ENCODE measurements around the gene UBE2E3.

UBE2E3 gene

GRCh38 chr2:180990337-180990736 is 9.9 kb downstream of the UBE2E3 start:
- Histone ChIP-seq H3K4me2 (ENCODE audit: low read length) (no peak overlapping the region), H4K91ac (ENCODE audit: low read depth, low read length) (no peak overlapping the region), H2BK5ac (ENCODE audit: low read depth, low read length, poor library complexity) (no peak overlapping the region), H3K23ac (ENCODE audit: low read length) (no peak overlapping the region), H3K27me3 (ENCODE audit: insufficient read depth, low read length) (no peaks in the 10 kb centered on the region), H3K79me2 (ENCODE audit: control insufficient read depth, insufficient read depth, low read length, poor library complexity) (no peaks in the 10 kb centered on the region), H3K14ac (ENCODE audit: low read length) (no peak overlapping the region), H3K4ac (ENCODE audit: low read depth, low read length) (no peak overlapping the region), H3K18ac (ENCODE audit: low read length) (no peak overlapping the region), H2AK5ac (ENCODE audit: low read length) (no peak overlapping the region), H3K79me1 (ENCODE audit: low read length) (no peaks in the 10 kb centered on the region), H3K9me3 (ENCODE audit: insufficient read depth, low read depth, low read length) (no peaks in the 10 kb centered on the region), H4K8ac (ENCODE audit: low read depth, low read length) (no peak overlapping the region), H3K4me1 (ENCODE audit: control insufficient read depth in 1 of 2, insufficient read depth in 2 of 2, low read length in 2 of 2) (no peaks in the 10 kb centered on the region), H3K27ac (ENCODE audit: low read depth, low read length) (no peak overlapping the region), H2BK12ac (ENCODE audit: low read length) (no peak overlapping the region), H3K4me3 (ENCODE audit: low read depth, low read length) (no peak overlapping the region), H3K36me3 (ENCODE audit: control insufficient read depth in 1 of 2, insufficient read depth in 2 of 2, low read length in 2 of 2) (peaks cover 0 to 2% of the 10 kb centered on the region in 2 experiments), H2BK120ac (ENCODE audit: insufficient read depth, low read length, poor library complexity) (no peak overlapping the region), H4K12ac (ENCODE audit: low read depth, low read length) (no peak overlapping the region), H2AFZ (ENCODE audit: insufficient read depth, low read length, poor library complexity) (no peak overlapping the region), H3K9ac (ENCODE audit: low read length) (no peak overlapping the region)
- DNase-seq = no peak
- WGBS (ENCODE audit: extremely low coverage, insufficient coverage, insufficient read length) = no CpG with 5 or more reads among the region's 3 CpGs

DNA sequence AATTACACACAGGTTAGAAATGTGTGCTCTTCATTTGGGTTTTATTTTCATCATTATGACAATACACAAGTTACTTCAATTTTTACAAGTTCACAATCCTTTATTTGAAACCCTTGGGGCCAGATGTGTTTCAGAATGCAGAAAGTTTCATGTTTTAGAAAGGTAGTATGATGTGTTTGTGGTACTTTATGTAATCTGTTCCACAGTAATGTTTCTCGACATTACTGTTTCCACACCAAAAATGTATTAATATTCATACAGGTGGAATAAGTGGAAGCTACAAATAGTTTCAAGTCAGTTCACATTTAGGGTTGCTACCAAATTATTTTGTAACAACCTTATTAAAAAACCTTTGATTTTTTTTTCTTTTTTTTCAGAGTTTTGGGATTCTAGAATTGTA is 10.4 kb downstream of the UBE2E3 start:
- H3K4me1 ChIP-seq (ENCODE audit: control insufficient read depth in 1 of 2, insufficient read depth in 2 of 2, low read length in 2 of 2) = no peaks in the 10 kb centered on the region
- no peak overlapping the region for H3K27ac ChIP-seq (ENCODE audit: low read depth, low read length)
- no peak overlapping the region for H4K91ac ChIP-seq (ENCODE audit: low read depth, low read length)
- no peak overlapping the region for H3K14ac ChIP-seq (ENCODE audit: low read length)
- H3K4ac ChIP-seq (ENCODE audit: low read depth, low read length) = no peak overlapping the region
- H4K8ac ChIP-seq (ENCODE audit: low read depth, low read length) = no peak overlapping the region
- H3K36me3 ChIP-seq (ENCODE audit: control insufficient read depth in 1 of 2, insufficient read depth in 2 of 2, low read length in 2 of 2) = peaks cover 0 to 2% of the 10 kb centered on the region in 2 experiments
- H3K23ac ChIP-seq (ENCODE audit: low read length) = no peak overlapping the region
- no peak overlapping the region for H3K18ac ChIP-seq (ENCODE audit: low read length)
- no peak overlapping the region for H4K12ac ChIP-seq (ENCODE audit: low read depth, low read length)
- H2AFZ ChIP-seq (ENCODE audit: insufficient read depth, low read length, poor library complexity) = no peak overlapping the region
- H2BK5ac ChIP-seq (ENCODE audit: low read depth, low read length, poor library complexity) = no peak overlapping the region
- no peak overlapping the region for H2BK120ac ChIP-seq (ENCODE audit: insufficient read depth, low read length, poor library complexity)
- no peak overlapping the region for H2BK12ac ChIP-seq (ENCODE audit: low read length)
- no peaks in the 10 kb centered on the region for H3K79me2 ChIP-seq (ENCODE audit: control insufficient read depth, insufficient read depth, low read length, poor library complexity)
- no peak overlapping the region for H3K9ac ChIP-seq (ENCODE audit: low read length)
- H3K27me3 ChIP-seq (ENCODE audit: insufficient read depth, low read length) = no peaks in the 10 kb centered on the region
- H3K4me3 ChIP-seq (ENCODE audit: low read depth, low read length) = no peak overlapping the region
- H2AK5ac ChIP-seq (ENCODE audit: low read length) = no peak overlapping the region
- DNase-seq = no peak
- H3K79me1 ChIP-seq (ENCODE audit: low read length) = no peaks in the 10 kb centered on the region
- H3K4me2 ChIP-seq (ENCODE audit: low read length) = no peak overlapping the region
- no CpG with 5 or more reads among the region's 1 CpG for WGBS (ENCODE audit: extremely low coverage, insufficient coverage, insufficient read length)
- no peaks in the 10 kb centered on the region for H3K9me3 ChIP-seq (ENCODE audit: insufficient read depth, low read depth, low read length)

- Histone ChIP-seq H3K14ac (ENCODE audit: low read length) (no peak overlapping the region), H2BK5ac (ENCODE audit: low read depth, low read length, poor library complexity) (no peak overlapping the region), H3K9ac (ENCODE audit: low read length) (no peak overlapping the region), H3K27me3 (ENCODE audit: insufficient read depth, low read length) (no peaks in the 10 kb centered on the region), H3K4ac (ENCODE audit: low read depth, low read length) (no peak overlapping the region), H3K4me2 (ENCODE audit: low read length) (no peak overlapping the region), H2AK5ac (ENCODE audit: low read length) (no peak overlapping the region), H4K8ac (ENCODE audit: low read depth, low read length) (no peak overlapping the region), H4K91ac (ENCODE audit: low read depth, low read length) (no peak overlapping the region), H3K79me2 (ENCODE audit: control insufficient read depth, insufficient read depth, low read length, poor library complexity) (no peaks in the 10 kb centered on the region), H2BK12ac (ENCODE audit: low read length) (no peak overlapping the region), H3K4me1 (ENCODE audit: control insufficient read depth in 1 of 2, insufficient read depth in 2 of 2, low read length in 2 of 2) (no peaks in the 10 kb centered on the region), H3K36me3 (ENCODE audit: control insufficient read depth in 1 of 2, insufficient read depth in 2 of 2, low read length in 2 of 2) (peaks cover 0 to 2% of the 10 kb centered on the region in 2 experiments), H3K79me1 (ENCODE audit: low read length) (no peaks in the 10 kb centered on the region), H3K27ac (ENCODE audit: low read depth, low read length) (no peak overlapping the region), H3K23ac (ENCODE audit: low read length) (no peak overlapping the region), H2AFZ (ENCODE audit: insufficient read depth, low read length, poor library complexity) (no peak overlapping the region), H3K18ac (ENCODE audit: low read length) (no peak overlapping the region), H3K4me3 (ENCODE audit: low read depth, low read length) (no peak overlapping the region), H3K9me3 (ENCODE audit: insufficient read depth, low read depth, low read length) (no peaks in the 10 kb centered on the region), H2BK120ac (ENCODE audit: insufficient read depth, low read length, poor library complexity) (no peak overlapping the region), H4K12ac (ENCODE audit: low read depth, low read length) (no peak overlapping the region)
- no CpG with 5 or more reads among the region's 3 CpGs for WGBS (ENCODE audit: extremely low coverage, insufficient coverage, insufficient read length)
- no peak for DNase-seq
Observed at GRCh38 chr2:180991361-180991760, 11.0 kb downstream of the UBE2E3 start.

DNA sequence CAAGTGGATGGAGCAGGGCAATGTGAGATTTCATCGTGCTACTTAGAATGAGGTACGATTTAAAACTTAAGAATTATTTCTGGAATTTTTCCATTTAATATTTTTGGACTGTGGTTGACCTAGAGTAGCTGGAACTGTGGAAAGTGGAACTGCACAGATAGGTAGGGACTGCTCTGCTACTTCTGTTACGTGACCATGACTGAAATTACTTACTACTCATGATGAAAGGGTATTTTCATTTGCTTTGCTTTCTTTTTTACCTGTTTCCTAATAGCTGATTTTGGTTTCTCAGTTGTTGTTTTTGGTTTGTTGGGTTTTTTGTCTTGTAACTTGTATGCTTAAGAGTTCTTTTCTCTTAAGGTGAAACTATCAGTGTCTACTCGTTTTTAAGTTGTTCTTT is 11.4 kb downstream of the UBE2E3 start:
- H2BK5ac ChIP-seq (ENCODE audit: low read depth, low read length, poor library complexity) = no peak overlapping the region
- no peak overlapping the region for H2BK120ac ChIP-seq (ENCODE audit: insufficient read depth, low read length, poor library complexity)
- no peak overlapping the region for H4K8ac ChIP-seq (ENCODE audit: low read depth, low read length)
- H2BK12ac ChIP-seq (ENCODE audit: low read length) = no peak overlapping the region
- H3K23ac ChIP-seq (ENCODE audit: low read length) = no peak overlapping the region
- no peak overlapping the region for H3K4me3 ChIP-seq (ENCODE audit: low read depth, low read length)
- no peaks in the 10 kb centered on the region for H3K79me1 ChIP-seq (ENCODE audit: low read length)
- no peaks in the 10 kb centered on the region for H3K9me3 ChIP-seq (ENCODE audit: insufficient read depth, low read depth, low read length)
- no peaks in the 10 kb centered on the region for H3K27me3 ChIP-seq (ENCODE audit: insufficient read depth, low read length)
- no peak overlapping the region for H4K12ac ChIP-seq (ENCODE audit: low read depth, low read length)
- no peak overlapping the region for H2AK5ac ChIP-seq (ENCODE audit: low read length)
- no peak overlapping the region for H3K4me2 ChIP-seq (ENCODE audit: low read length)
- H4K91ac ChIP-seq (ENCODE audit: low read depth, low read length) = no peak overlapping the region
- no peaks in the 10 kb centered on the region for H3K4me1 ChIP-seq (ENCODE audit: control insufficient read depth in 1 of 2, insufficient read depth in 2 of 2, low read length in 2 of 2)
- H3K4ac ChIP-seq (ENCODE audit: low read depth, low read length) = no peak overlapping the region
- no peak overlapping the region for H3K14ac ChIP-seq (ENCODE audit: low read length)
- peaks cover 0 to 4% of the 10 kb centered on the region in 2 experiments for H3K36me3 ChIP-seq (ENCODE audit: control insufficient read depth in 1 of 2, insufficient read depth in 2 of 2, low read length in 2 of 2)
- H3K18ac ChIP-seq (ENCODE audit: low read length) = no peak overlapping the region
- no peak overlapping the region for H3K9ac ChIP-seq (ENCODE audit: low read length)
- no CpG with 5 or more reads among the region's 4 CpGs for WGBS (ENCODE audit: extremely low coverage, insufficient coverage, insufficient read length)
- no peak overlapping the region for H2AFZ ChIP-seq (ENCODE audit: insufficient read depth, low read length, poor library complexity)
- H3K79me2 ChIP-seq (ENCODE audit: control insufficient read depth, insufficient read depth, low read length, poor library complexity) = no peaks in the 10 kb centered on the region
- no peak overlapping the region for H3K27ac ChIP-seq (ENCODE audit: low read depth, low read length)
- no peak for DNase-seq
